OCI-LY7 (cell line): ENCODE data around the gene DOK7.

Experiments
- EZH2phosphoT487 ChIP-seq: fragments of 200-600 bp; sonication (generic); IDR thresholded peaks from 2 replicates; pipeline ENCODE4 v1.6.1; 2018; ENCODE audit warnings: low read depth, borderline replicate concordance, mild to moderate bottlenecking, mixed run types, antibody characterized with exemption, low read length, moderate library complexity, mixed read lengths
- TF ChIP-seq, protein P1 (sequence below): fragments of 200-600 bp; sonication (generic); conservative IDR thresholded peaks from 2 replicates; pipeline ENCODE4 v1.5.1; 2014; ENCODE audit warnings: mild to moderate bottlenecking, antibody characterized with exemption, low read length, moderate library complexity, mixed read lengths

DNA sequence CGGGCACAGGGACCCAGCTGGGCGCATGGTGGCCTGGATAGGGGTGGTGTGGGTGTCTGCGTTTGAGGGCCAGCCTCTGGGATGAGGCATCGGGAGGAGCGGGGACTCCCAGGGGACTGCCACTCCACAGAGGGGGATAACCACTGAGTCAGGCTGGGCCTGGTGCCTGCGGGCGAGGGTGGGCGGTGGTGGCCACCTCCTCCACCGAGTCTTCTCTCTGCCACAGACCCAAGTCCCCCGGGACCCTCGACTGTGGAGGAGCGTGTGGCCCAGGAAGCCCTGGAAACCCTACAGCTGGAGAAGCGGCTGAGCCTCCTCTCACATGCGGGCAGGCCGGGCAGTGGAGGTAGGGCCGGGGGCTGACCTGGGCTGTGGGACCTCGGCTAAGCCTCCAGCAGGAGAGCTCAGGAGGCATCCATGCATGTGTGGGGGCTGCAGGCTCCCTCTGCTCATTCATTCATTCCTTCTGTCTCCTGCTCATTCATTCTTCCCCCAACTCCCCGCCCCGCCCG is 26.4 kb downstream of the DOK7 start:
- TF ChIP-seq, protein P1, sequence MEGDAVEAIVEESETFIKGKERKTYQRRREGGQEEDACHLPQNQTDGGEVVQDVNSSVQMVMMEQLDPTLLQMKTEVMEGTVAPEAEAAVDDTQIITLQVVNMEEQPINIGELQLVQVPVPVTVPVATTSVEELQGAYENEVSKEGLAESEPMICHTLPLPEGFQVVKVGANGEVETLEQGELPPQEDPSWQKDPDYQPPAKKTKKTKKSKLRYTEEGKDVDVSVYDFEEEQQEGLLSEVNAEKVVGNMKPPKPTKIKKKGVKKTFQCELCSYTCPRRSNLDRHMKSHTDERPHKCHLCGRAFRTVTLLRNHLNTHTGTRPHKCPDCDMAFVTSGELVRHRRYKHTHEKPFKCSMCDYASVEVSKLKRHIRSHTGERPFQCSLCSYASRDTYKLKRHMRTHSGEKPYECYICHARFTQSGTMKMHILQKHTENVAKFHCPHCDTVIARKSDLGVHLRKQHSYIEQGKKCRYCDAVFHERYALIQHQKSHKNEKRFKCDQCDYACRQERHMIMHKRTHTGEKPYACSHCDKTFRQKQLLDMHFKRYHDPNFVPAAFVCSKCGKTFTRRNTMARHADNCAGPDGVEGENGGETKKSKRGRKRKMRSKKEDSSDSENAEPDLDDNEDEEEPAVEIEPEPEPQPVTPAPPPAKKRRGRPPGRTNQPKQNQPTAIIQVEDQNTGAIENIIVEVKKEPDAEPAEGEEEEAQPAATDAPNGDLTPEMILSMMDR: no peak
- TF ChIP-seq EZH2phosphoT487: no peak
